Limb (tissue), 2 donors: ENCODE data around the gene PTX3.

Experiments
- DNase-seq, 2 donors: peaks; one replicate each; pipeline ENCODE4 v3.0.0-alpha.2; 2016; ENCODE audit errors: extremely low spot score in 2 of 2

PTX3 gene

GRCh38 chr3:157423337-157423736 lies 13.3 kb upstream of the PTX3 start:
- DNase-seq: no peak

- DNase-seq: no peak
These were observed 8.7 kb upstream of the PTX3 start for GRCh38 chr3:157427901-157428300.

- no peak for DNase-seq
These were observed 7.8 kb upstream of the PTX3 start for GRCh38 chr3:157428853-157429252.

- no peak for DNase-seq
These were observed 6.9 kb upstream of the PTX3 start for GRCh38 chr3:157429708-157430107.

- no peak for DNase-seq
These were observed 1.6 kb downstream of the PTX3 start for GRCh38 chr3:157438194-157438730.

GRCh38 chr3:157441102-157441624 lies 4.5 kb downstream of the PTX3 start:
- no peak for DNase-seq

- no peak for DNase-seq
These were observed 6.1 kb downstream of the PTX3 start for GRCh38 chr3:157442729-157443128.

GRCh38 chr3:157443905-157444796 lies 7.5 kb downstream of the PTX3 start:
- DNase-seq: no peak

- DNase-seq: no peak
These were observed 8.1 kb downstream of the PTX3 start for GRCh38 chr3:157444797-157445184.

GRCh38 chr3:157445857-157446256 lies 9.2 kb downstream of the PTX3 start:
- DNase-seq: no peak

GRCh38 chr3:157447026-157447694 lies 10.5 kb downstream of the PTX3 start:
- no peak for DNase-seq

- no peak for DNase-seq
These were observed 15.4 kb downstream of the PTX3 start for GRCh38 chr3:157452097-157452496.

- no peak for DNase-seq
These were observed 17.2 kb downstream of the PTX3 start for GRCh38 chr3:157453824-157454223.

- no peak for DNase-seq
These were observed 23.1 kb downstream of the PTX3 start for GRCh38 chr3:157459706-157460105.

GRCh38 chr3:157460253-157460652 lies 23.6 kb downstream of the PTX3 start:
- no peak for DNase-seq

GRCh38 chr3:157463816-157464215 lies 27.2 kb downstream of the PTX3 start:
- no peak for DNase-seq

GRCh38 chr3:157464321-157464720 lies 27.7 kb downstream of the PTX3 start:
- DNase-seq: peak in 1 of 2 donors; percentile 38

- DNase-seq: no peak
These were observed 29.1 kb downstream of the PTX3 start for GRCh38 chr3:157465741-157466140.

GRCh38 chr3:157467200-157467599 lies 30.6 kb downstream of the PTX3 start:
- DNase-seq: no peak

- DNase-seq: no peak
These were observed 33.1 kb downstream of the PTX3 start for GRCh38 chr3:157469561-157470294.

GRCh38 chr3:157471064-157471463 lies 34.4 kb downstream of the PTX3 start:
- no peak for DNase-seq

GRCh38 chr3:157472648-157473047 lies 36.0 kb downstream of the PTX3 start:
- DNase-seq: no peak
